ENCODE data around the gene EPB41. TPM values are rescaled to one million over a fixed set of nuclear protein-coding genes. Genes with fewer than 3 reads are reported as not detected.

The EPB41 gene
- total RNA-seq, 2 experiments from 2014 or later, result 162 to 170 TPM

- H3K27ac Mint-ChIP-seq, result peak overlapping the region; percentile 14
- peaks cover 6% of the 10 kb centered on the region for H3K36me3 Mint-ChIP-seq
- peaks cover 5% of the 10 kb centered on the region for H3K4me1 Mint-ChIP-seq
- no peak overlapping the region for H3K4me3 Mint-ChIP-seq
- H3K9me3 Mint-ChIP-seq, result no peaks in the 10 kb centered on the region
- H3K27me3 Mint-ChIP-seq, result no peaks in the 10 kb centered on the region
- ATAC-seq (ENCODE audit: low read depth) (no peak), DNase-seq (no peak)
- POLR2A ChIA-PET, result no interaction called here
Observed at GRCh38 chr1:28895896-28896608, 18.3 kb upstream of the EPB41 start.

GRCh38 chr1:28896609-28896986, 17.8 kb upstream of the EPB41 start:
- no peak overlapping the region for H3K4me3 Mint-ChIP-seq
- ATAC-seq (ENCODE audit: low read depth) (no peak), DNase-seq (no peak)
- peaks cover 4% of the 10 kb centered on the region for H3K4me1 Mint-ChIP-seq
- H3K27me3 Mint-ChIP-seq, result no peaks in the 10 kb centered on the region
- POLR2A ChIA-PET, result no interaction called here
- H3K9me3 Mint-ChIP-seq, result no peaks in the 10 kb centered on the region
- H3K36me3 Mint-ChIP-seq, result peaks cover 6% of the 10 kb centered on the region
- H3K27ac Mint-ChIP-seq, result peak overlapping the region; percentile 14

- Mint-ChIP-seq H3K36me3 (peaks cover 6% of the 10 kb centered on the region), H3K4me1 (peaks cover 4% of the 10 kb centered on the region), H3K27me3 (no peaks in the 10 kb centered on the region), H3K9me3 (no peaks in the 10 kb centered on the region), H3K27ac (no peak overlapping the region), H3K4me3 (no peak overlapping the region)
- POLR2A ChIA-PET, result interaction anchor here (1.1 kb wide), 1 partner anchor 16 kb away, joined by 4 read pairs; the partner anchor contains the start of gene EPB41
- DNase-seq (no peak), ATAC-seq (ENCODE audit: low read depth) (no peak)
Observed at GRCh38 chr1:28897789-28898188, 16.6 kb upstream of the EPB41 start.

- Mint-ChIP-seq H3K27me3 (no peaks in the 10 kb centered on the region), H3K27ac (no peak overlapping the region), H3K4me1 (peaks cover 4% of the 10 kb centered on the region), H3K4me3 (no peak overlapping the region), H3K36me3 (peaks cover 6% of the 10 kb centered on the region), H3K9me3 (no peaks in the 10 kb centered on the region)
- POLR2A ChIA-PET, result no interaction called here
- DNase-seq (no peak), ATAC-seq (ENCODE audit: low read depth) (no peak)
Observed at GRCh38 chr1:28898405-28898881, 15.9 kb upstream of the EPB41 start.

- no peaks in the 10 kb centered on the region for H3K27me3 Mint-ChIP-seq
- H3K4me3 Mint-ChIP-seq, result no peak overlapping the region
- peaks cover under 1% of the 10 kb centered on the region for H3K9me3 Mint-ChIP-seq
- peaks cover 2% of the 10 kb centered on the region for H3K4me1 Mint-ChIP-seq
- peaks cover 6% of the 10 kb centered on the region for H3K36me3 Mint-ChIP-seq
- DNase-seq, result no peak
- POLR2A ChIA-PET, result interaction anchor here (1.0 kb wide), 1 partner anchor 13 kb away, joined by 3 read pairs; no protein-coding TSS in a partner anchor
- H3K27ac Mint-ChIP-seq, result no peak overlapping the region
- ATAC-seq (ENCODE audit: low read depth), result no peak
Observed at GRCh38 chr1:28899267-28899666, 15.1 kb upstream of the EPB41 start.

- DNase-seq, result no peak
- POLR2A ChIA-PET, result interaction anchor here (0.9 kb wide), 1 partner anchor 19 kb away, joined by 3 read pairs; no protein-coding TSS in a partner anchor
- Mint-ChIP-seq H3K9me3 (peaks cover 1% of the 10 kb centered on the region), H3K36me3 (peaks cover 7% of the 10 kb centered on the region), H3K27me3 (no peaks in the 10 kb centered on the region), H3K4me1 (peaks cover 3% of the 10 kb centered on the region), H3K27ac (no peak overlapping the region), H3K4me3 (no peak overlapping the region)
- ATAC-seq (ENCODE audit: low read depth), result no peak
Observed at GRCh38 chr1:28900562-28900961, 13.8 kb upstream of the EPB41 start.

- H3K4me3 Mint-ChIP-seq, result no peak overlapping the region
Observed at GRCh38 chr1:28902738-28903137, 11.6 kb upstream of the EPB41 start.

GRCh38 chr1:28905921-28906666, 8.3 kb upstream of the EPB41 start:
- DNase-seq (no peak), ATAC-seq (ENCODE audit: low read depth) (no peak)
- POLR2A ChIA-PET, result interaction anchor here (0.7 kb wide), 2 partner anchors 277 to 308 kb away, joined by 4 read pairs; no protein-coding TSS in a partner anchor
- H3K27me3 Mint-ChIP-seq, result no peaks in the 10 kb centered on the region
- H3K4me3 Mint-ChIP-seq, result no peak overlapping the region
- H3K9me3 Mint-ChIP-seq, result peaks cover 1% of the 10 kb centered on the region
- H3K4me1 Mint-ChIP-seq, result peaks cover 7% of the 10 kb centered on the region
- peaks cover 4% of the 10 kb centered on the region for H3K36me3 Mint-ChIP-seq
- no peak overlapping the region for H3K27ac Mint-ChIP-seq

More at GRCh38 chr1:28902738-28903137, 11.6 kb upstream of the EPB41 start:
- Mint-ChIP-seq H3K9me3 (peaks cover 1% of the 10 kb centered on the region), H3K36me3 (peaks cover 5% of the 10 kb centered on the region), H3K4me1 (peaks cover 9% of the 10 kb centered on the region), H3K27ac (no peak overlapping the region), H3K27me3 (no peaks in the 10 kb centered on the region)
- no peak for ATAC-seq (ENCODE audit: low read depth)
- POLR2A ChIA-PET, result interaction anchor here (0.6 to 2.0 kb wide), 4 partner anchors 10 to 271 kb away, joined by 3 to 7 read pairs (median 4); no protein-coding TSS in a partner anchor
- no peak for DNase-seq

- no peak for ATAC-seq (ENCODE audit: low read depth)
- Mint-ChIP-seq H3K27ac (no peak overlapping the region), H3K4me3 (no peak overlapping the region), H3K4me1 (peaks cover 15% of the 10 kb centered on the region), H3K9me3 (peaks cover 1% of the 10 kb centered on the region), H3K36me3 (peaks cover 5% of the 10 kb centered on the region), H3K27me3 (no peaks in the 10 kb centered on the region)
- no peak for DNase-seq
- POLR2A ChIA-PET, result no interaction called here
Observed at GRCh38 chr1:28909198-28909597, 5.2 kb upstream of the EPB41 start.

GRCh38 chr1:28910379-28911115, 3.8 kb upstream of the EPB41 start:
- Mint-ChIP-seq H3K27me3 (no peaks in the 10 kb centered on the region), H3K36me3 (peaks cover 3% of the 10 kb centered on the region), H3K4me3 (no peak overlapping the region), H3K27ac (no peak overlapping the region), H3K9me3 (no peaks in the 10 kb centered on the region), H3K4me1 (peaks cover 17% of the 10 kb centered on the region)
- ATAC-seq (ENCODE audit: low read depth), result no peak
- DNase-seq, result peak; percentile 15
- POLR2A ChIA-PET, result no interaction called here

GRCh38 chr1:28913786-28914227, 562 bp upstream of the EPB41 start:
- DNase-seq, result no peak
- POLR2A ChIA-PET, result interaction anchor here (0.5 to 3.8 kb wide), 21 partner anchors 10 to 361 kb away, joined by 3 to 41 read pairs (median 4); partner anchors contain the start of genes RNU11, SRSF4, TAF12 and YTHDF2
- Mint-ChIP-seq H3K27me3 (no peaks in the 10 kb centered on the region), H3K27ac (peak overlapping the region; percentile 83), H3K4me3 (peak overlapping the region; percentile 85), H3K9me3 (no peaks in the 10 kb centered on the region), H3K36me3 (peaks cover 3% of the 10 kb centered on the region), H3K4me1 (peaks cover 38% of the 10 kb centered on the region)
- ATAC-seq (ENCODE audit: low read depth), result no peak

- peaks cover 5% of the 10 kb centered on the region for H3K36me3 Mint-ChIP-seq
- H3K4me3 Mint-ChIP-seq, result peak overlapping the region; percentile 97
- H3K27me3 Mint-ChIP-seq, result no peaks in the 10 kb centered on the region
- DNase-seq, result no peak
- POLR2A ChIA-PET, result interaction anchor here (1.1 to 3.8 kb wide), 9 partner anchors 9 to 267 kb away, joined by 3 to 41 read pairs (median 11); partner anchors contain the start of genes RNU11, SRSF4 and YTHDF2
- ATAC-seq (ENCODE audit: low read depth), result peak; percentile 27
- H3K27ac Mint-ChIP-seq, result peak overlapping the region; percentile 96
- H3K4me1 Mint-ChIP-seq, result peaks cover 42% of the 10 kb centered on the region
- no peaks in the 10 kb centered on the region for H3K9me3 Mint-ChIP-seq
Observed at GRCh38 chr1:28915031-28915895, 894 bp downstream of the EPB41 start.
